Heart right ventricle (tissue), 16 donors: ENCODE measurements around the gene NPAS2. TPM values are rescaled to one million over a fixed set of nuclear protein-coding genes. Genes with fewer than 3 reads are reported as not detected.

Experiments used
- ATAC-seq, 8 donors: fragments of 200-7000 bp; cut with Tn5 transposase; one replicate each; pipeline ENCODE4 v1.9.1; 2020; ENCODE audit warnings: mild to moderate bottlenecking in 8 of 8, moderate library complexity in 8 of 8, moderate number of reproducible peaks in 1 of 8
- DNase-seq, 2 donors: peaks; one replicate each; pipeline ENCODE4 v3.0.0-alpha.2; 2020
- H3K27ac ChIP-seq, 10 donors: fragments of 200-600 bp; sonication (generic) in 2 of 10; one replicate each; pipeline versions ENCODE4 v1.5.0 to v1.8.0; 2020 to 2022; ENCODE audit warnings: mild to moderate bottlenecking in 3 of 10
- H3K27me3 ChIP-seq, 7 donors: fragments of 200-600 bp; one replicate each; pipeline ENCODE4 v1.8.0; 2021 to 2022; ENCODE audit warnings: mild to moderate bottlenecking in 2 of 7
- H3K36me3 ChIP-seq, 9 donors: fragments of 200-600 bp; sonication (generic) in 1 of 9; one replicate each; pipeline versions ENCODE4 v1.5.0 to v1.8.0; 2020 to 2022; ENCODE audit warnings: mild to moderate bottlenecking in 2 of 9
- H3K4me1 ChIP-seq, 9 donors: fragments of 200-600 bp; sonication (generic) in 1 of 9; one replicate each; pipeline versions ENCODE4 v1.5.0 to v1.8.0; 2020 to 2022; ENCODE audit warnings: mild to moderate bottlenecking in 4 of 9
- H3K4me3 ChIP-seq, 10 donors: fragments of 200-600 bp; sonication (generic) in 2 of 10; one replicate each; pipeline versions ENCODE4 v1.5.0 to v1.8.0; 2020 to 2022; ENCODE audit warnings: mild to moderate bottlenecking in 7 of 10, moderate library complexity in 2 of 10
- H3K9me3 ChIP-seq, 11 donors: fragments of 200-600 bp in 10 of 11; sonication (generic) in 2 of 11; one replicate each; pipeline versions ENCODE4 v1.5.0 to v1.8.0; 2013 to 2022; ENCODE audit warnings: mild to moderate bottlenecking in 2 of 11, control low read depth in 1 of 11, moderate library complexity in 1 of 11
- CTCF ChIP-seq, 9 donors: fragments of 200-600 bp; sonication (generic) in 2 of 9; IDR thresholded peaks; one replicate each; pipeline versions ENCODE4 v1.5.0 to v1.8.0; 2021 to 2022; ENCODE audit warnings: antibody characterized with exemption in 9 of 9, mild to moderate bottlenecking in 5 of 9, moderate library complexity in 1 of 9
- WGBS, 2 donors: extraction: QIAGEN DNeasy Blood & Tissue Kit; methylation state at CpG; one replicate each; pipeline ENCODE4 v1.1.7; 2013; ENCODE audit warnings: inconsistent platforms in 1 of 2; 5-methylcytosine and 5-hydroxymethylcytosine counted together
- intact Hi-C, 10 donors: fragments of 100-400 bp; cut with DNase I; formaldehyde crosslinking; loops; one replicate each; pipeline versions ENCODE4 v1.11.1 to v1.14.2; 2022
- polyA plus RNA-seq, 2 donors: library from polyadenylated mRNA; stranded (reverse); fragments of 200-250 nt; gene quantifications; one replicate each; pipeline ENCODE4 v1.2.3, GENCODE V29; 2013
- total RNA-seq, 10 donors: library from RNA; stranded (reverse); fragmentation: NEBNext Ultra II Directional in 3 of 10; extraction: Animal tissue kit (Norgen Biotek cat#: 25700) in 3 of 10; gene quantifications; one replicate each; pipeline versions ENCODE4 v1.2.1 to v1.2.4, GENCODE V29; 2021 to 2023
- donor health status: Arrhythmogenic right ventricular cardiomyopathy.
- donor health status: ischemic (EF 13 %, LVEDD 7.1; RV severe dilation, severe dysfunction).
- donor health status: healthy with polysubstance abuse.
- donor health status: DM: no; HTN: yes; CAD: no.
- donor health status: DM: no; HTN: no; CAD: no.
- donor health status: ischemic (EF 25% LVEDD 6.9; RV normal size, moderate dysfunction).
- donor health status: ischemic (EF 25% LVEDD 5.7; RV mildly dilated, moderate dysfunction).
- donor health status: healthy.
- donor health status: DM: yes; HTN: yes; CAD: no.
- donor health status: Ischemic cardiomyopathy.
- donor health status: ischemic (EF 35%, LVEDD 5.7; RV mildly dilated, moderate dysfunction).
- donor health status: nonischemic (EF 11% LVEDD 7.7; RV severe dilation, severe dysfunction).
- donor health status: DM: yes; HTN: yes; CAD: no.
- donor health status: PGD.
- donor health status: ischemic (EF 29% LVEDD 5.4; RV normal size, mild dysfunction).
- donor health status: nonischemic (EF 23%, LVEDD 6.1; RV moderate dilation, normal function).

The NPAS2 gene
- total and polyA plus RNA-seq, 12 donors, result 32.1 to 70.1 (median 41.2) TPM

- Histone ChIP-seq H3K4me3 (no peak overlapping the region), H3K27me3 (no peaks in the 10 kb centered on the region), H3K36me3 (peaks cover 0 to 99% (median 28%) of the 10 kb centered on the region in 9 donors), H3K4me1 (no peaks in the 10 kb centered on the region), H3K27ac (no peak overlapping the region), H3K9me3 (no peaks in the 10 kb centered on the region)
- 89 to 92% methylated on average over 12 of the region's 12 CpGs for WGBS, 2 donors
- intact Hi-C loops, result no loop called here
- no peak for TF ChIP-seq CTCF (IDR thresholded peaks at IDR 0.05)
- DNase-seq (no peak), ATAC-seq (no peak)
Measured at GRCh38 chr2:100977511-100977910, 157.6 kb downstream of the NPAS2 start.

- H3K9me3 ChIP-seq, result no peaks in the 10 kb centered on the region
- TF ChIP-seq CTCF (IDR thresholded peaks at IDR 0.05), result no peak
- peaks cover 0 to 7% (median 0%) of the 10 kb centered on the region in 9 donors for H3K4me1 ChIP-seq
- intact Hi-C loops, result no loop called here
- 79 to 84% methylated on average over 16 of the region's 16 CpGs for WGBS, 2 donors
- H3K36me3 ChIP-seq, result peaks cover 0 to 99% (median 24%) of the 10 kb centered on the region in 9 donors
- no peak overlapping the region for H3K4me3 ChIP-seq
- H3K27me3 ChIP-seq, result no peaks in the 10 kb centered on the region
- peak in 1 of 2 donors; percentile 25 for DNase-seq
- no peak overlapping the region for H3K27ac ChIP-seq
- ATAC-seq, result peak in 2 of 8 donors; percentile 8 to 19
Measured at GRCh38 chr2:100978582-100979191, 158.7 kb downstream of the NPAS2 start.

GRCh38 chr2:100980046-100980445 lies 160.1 kb downstream of the NPAS2 start:
- Histone ChIP-seq H3K36me3 (peaks cover 0 to 87% (median 17%) of the 10 kb centered on the region in 9 donors), H3K27ac (no peak overlapping the region), H3K4me3 (no peak overlapping the region), H3K27me3 (no peaks in the 10 kb centered on the region), H3K9me3 (no peaks in the 10 kb centered on the region), H3K4me1 (peaks cover 0 to 19% (median 0%) of the 10 kb centered on the region in 9 donors)
- ATAC-seq (no peak), DNase-seq (no peak)
- intact Hi-C loops, result loop anchor here in 5 of 10 donors (5.0 to 10.0 kb wide), 7 partner anchors 75 to 565 kb away; partner anchors contain the start of genes NPAS2 (in 2 of the 5) and CHST10 (in 1 of the 5)
- TF ChIP-seq CTCF (IDR thresholded peaks at IDR 0.05), result no peak
- WGBS, 2 donors, result 91% methylated on average over 12 of the region's 12 CpGs

GRCh38 chr2:100981011-100981410 lies 161.1 kb downstream of the NPAS2 start:
- Histone ChIP-seq H3K36me3 (peaks cover 0 to 77% (median 9%) of the 10 kb centered on the region in 9 donors), H3K4me3 (no peak overlapping the region), H3K27ac (no peak overlapping the region), H3K4me1 (peaks cover 0 to 19% (median 0%) of the 10 kb centered on the region in 9 donors), H3K9me3 (no peaks in the 10 kb centered on the region), H3K27me3 (no peaks in the 10 kb centered on the region)
- intact Hi-C loops, result loop anchor here in 5 of 10 donors (5.0 to 10.0 kb wide), 7 partner anchors 76 to 566 kb away; partner anchors contain the start of genes NPAS2 (in 2 of the 5) and CHST10 (in 1 of the 5)
- no peak for DNase-seq
- ATAC-seq, result no peak
- 82 to 83% methylated on average over 2 of the region's 2 CpGs for WGBS, 2 donors
- TF ChIP-seq CTCF (IDR thresholded peaks at IDR 0.05), result no peak
